ENCODE measurements around the gene RIT2.
"Not testable (repeated sequence)": the region's sequence is repeated elsewhere in the genome, so short reads cannot be mapped to it uniquely, and the experiment has no call there.

RIT2 gene

GRCh38 chr18:42773870-42774269, 341.6 kb downstream of the RIT2 start:
- no peak for DNase-seq (ENCODE audit: low read depth in 2 of 3, low spot score in 2 of 3)

- no peak for DNase-seq (ENCODE audit: low read depth in 2 of 3, low spot score in 2 of 3)
Observed at GRCh38 chr18:42771936-42772335, 343.5 kb downstream of the RIT2 start.

GRCh38 chr18:42765302-42765701, 350.2 kb downstream of the RIT2 start:
- DNase-seq (ENCODE audit: low read depth in 2 of 3, low spot score in 2 of 3), result no peak

- no peak for DNase-seq (ENCODE audit: low read depth in 2 of 3, low spot score in 2 of 3)
Observed at GRCh38 chr18:42760290-42760689, 355.2 kb downstream of the RIT2 start.

GRCh38 chr18:42758852-42759251, 356.6 kb downstream of the RIT2 start:
- DNase-seq (ENCODE audit: low read depth in 2 of 3, low spot score in 2 of 3), result no peak

GRCh38 chr18:42756214-42756613, 359.3 kb downstream of the RIT2 start:
- DNase-seq (ENCODE audit: low read depth in 2 of 3, low spot score in 2 of 3), result no peak

GRCh38 chr18:42752916-42753315, 362.6 kb downstream of the RIT2 start:
- DNase-seq (ENCODE audit: low read depth in 2 of 3, low spot score in 2 of 3), result no peak

GRCh38 chr18:42746794-42747193, 368.7 kb downstream of the RIT2 start:
- DNase-seq (ENCODE audit: low read depth in 2 of 3, low spot score in 2 of 3), result no peak

- DNase-seq (ENCODE audit: low read depth in 2 of 3, low spot score in 2 of 3), result no peak
Observed at GRCh38 chr18:42745931-42746330, 369.6 kb downstream of the RIT2 start.

GRCh38 chr18:42745171-42745570, 370.3 kb downstream of the RIT2 start:
- no peak for DNase-seq (ENCODE audit: low read depth in 2 of 3, low spot score in 2 of 3)

- DNase-seq (ENCODE audit: low read depth in 2 of 3, low spot score in 2 of 3), result no peak
Observed at GRCh38 chr18:42743373-42744138, 371.9 kb downstream of the RIT2 start.

- DNase-seq (ENCODE audit: low read depth in 2 of 3, low spot score in 2 of 3), result no peak
Observed at GRCh38 chr18:42742969-42743368, 372.5 kb downstream of the RIT2 start.

- DNase-seq (ENCODE audit: low read depth in 2 of 3, low spot score in 2 of 3), result no peak
Observed at GRCh38 chr18:42742474-42742873, 373.0 kb downstream of the RIT2 start.

- not testable (repeated sequence) for DNase-seq (ENCODE audit: low read depth in 2 of 3, low spot score in 2 of 3)
Observed at GRCh38 chr18:42741805-42742347, 373.6 kb downstream of the RIT2 start.

- not testable (repeated sequence) for DNase-seq (ENCODE audit: low read depth in 2 of 3, low spot score in 2 of 3)
Observed at GRCh38 chr18:42741299-42741698, 374.2 kb downstream of the RIT2 start.

- DNase-seq (ENCODE audit: low read depth in 2 of 3, low spot score in 2 of 3), result no peak
Observed at GRCh38 chr18:42736074-42736473, 379.4 kb downstream of the RIT2 start.

- no peak for DNase-seq (ENCODE audit: low read depth in 2 of 3, low spot score in 2 of 3)
Observed at GRCh38 chr18:42734520-42734919, 381.0 kb downstream of the RIT2 start.

- DNase-seq (ENCODE audit: low read depth in 2 of 3, low spot score in 2 of 3), result no peak
Observed at GRCh38 chr18:42730272-42730671, 385.2 kb downstream of the RIT2 start.

- DNase-seq (ENCODE audit: low read depth in 2 of 3, low spot score in 2 of 3), result no peak
Observed at GRCh38 chr18:42719221-42719620, 396.3 kb downstream of the RIT2 start.

- no peak for DNase-seq (ENCODE audit: low read depth in 2 of 3, low spot score in 2 of 3)
Observed at GRCh38 chr18:42712065-42712464, 403.4 kb downstream of the RIT2 start.

- no peak for DNase-seq (ENCODE audit: low read depth in 2 of 3, low spot score in 2 of 3)
Observed at GRCh38 chr18:42707080-42707479, 408.4 kb downstream of the RIT2 start.

- no peak for DNase-seq (ENCODE audit: low read depth in 2 of 3, low spot score in 2 of 3)
Observed at GRCh38 chr18:42706618-42707017, 408.9 kb downstream of the RIT2 start.

- no peak for DNase-seq (ENCODE audit: low read depth in 2 of 3, low spot score in 2 of 3)
Observed at GRCh38 chr18:42706029-42706608, 409.4 kb downstream of the RIT2 start.
